Liver (tissue), 9 donors: ENCODE data around the gene ZDHHC11. TPM values are rescaled to one million over a fixed set of nuclear protein-coding genes. Genes with fewer than 3 reads are reported as not detected.
"Not testable (repeated sequence)": the region's sequence is repeated elsewhere in the genome, so short reads cannot be mapped to it uniquely, and the experiment has no call there.

Experiments
- DNase-seq: peaks from one replicate; pipeline ENCODE4 v3.0.0-alpha.2; 2017; ENCODE audit warnings: low spot score
- H3K27ac ChIP-seq, 2 donors: one replicate each; pipeline ENCODE4 v1.7.0; 2013; ENCODE audit warnings: inconsistent platforms in 2 of 2, low read length in 2 of 2, control low read depth in 1 of 2, low read depth in 1 of 2, mild to moderate bottlenecking in 1 of 2
- H3K27me3 ChIP-seq, 4 donors: one replicate each; pipeline versions ENCODE4 v1.6.1 to v1.7.0; 2013; ENCODE audit warnings: low read length in 3 of 4, inconsistent platforms in 1 of 4, mild to moderate bottlenecking in 1 of 4, moderate library complexity in 1 of 4; ENCODE audit not compliant: control insufficient read depth in 4 of 4, insufficient read depth in 4 of 4
- H3K36me3 ChIP-seq, 4 donors: one replicate each; pipeline versions ENCODE4 v1.6.1 to v1.7.0; 2013; ENCODE audit warnings: low read length in 3 of 4, mild to moderate bottlenecking in 3 of 4, low read depth in 1 of 4, moderate library complexity in 1 of 4; ENCODE audit not compliant: control insufficient read depth in 4 of 4, insufficient read depth in 3 of 4
- H3K4me1 ChIP-seq, 4 donors: one replicate each; pipeline versions ENCODE4 v1.6.1 to v1.7.0; 2013; ENCODE audit warnings: low read length in 3 of 4, mild to moderate bottlenecking in 3 of 4, moderate library complexity in 1 of 4; ENCODE audit not compliant: control insufficient read depth in 4 of 4, insufficient read depth in 4 of 4
- H3K4me3 ChIP-seq, 3 donors: one replicate each; pipeline versions ENCODE4 v1.6.1 to v1.7.0; 2013; ENCODE audit warnings: low read length in 3 of 3, control low read depth in 1 of 3, low read depth in 1 of 3, mild to moderate bottlenecking in 1 of 3
- H3K9ac ChIP-seq, 2 donors: one replicate each; pipeline ENCODE4 v1.7.0; 2013; ENCODE audit warnings: low read length in 2 of 2, mild to moderate bottlenecking in 2 of 2, moderate library complexity in 2 of 2, control low read depth in 1 of 2, low read depth in 1 of 2
- H3K9me3 ChIP-seq, 4 donors: one replicate each; pipeline versions ENCODE4 v1.6.1 to v1.7.0; 2013; ENCODE audit warnings: low read length in 3 of 4; ENCODE audit not compliant: control insufficient read depth in 4 of 4
- HNF4A ChIP-seq, 2 donors: conservative IDR thresholded peaks; 2 replicates each; pipeline ENCODE4 v1.6.1; 2016; ENCODE audit warnings: antibody characterized with exemption in 2 of 2, mild to moderate bottlenecking in 2 of 2
- RAD21 ChIP-seq, 2 donors: IDR thresholded peaks; 2 replicates each; pipeline ENCODE4 v1.6.1; 2016; ENCODE audit warnings: antibody characterized with exemption in 2 of 2, mild to moderate bottlenecking in 2 of 2
- RXRA ChIP-seq, 2 donors: IDR thresholded peaks; 2 replicates each; pipeline ENCODE4 v1.6.1; 2017 to 2018; ENCODE audit warnings: antibody characterized with exemption in 2 of 2, mild to moderate bottlenecking in 1 of 2
- WGBS: extraction: QIAGEN DNeasy Blood & Tissue Kit; methylation state at CpG from one replicate; pipeline ENCODE4 v1.1.7; 2013; 5-methylcytosine and 5-hydroxymethylcytosine counted together
- polyA plus RNA-seq, 2 donors: library from polyadenylated mRNA; stranded (reverse) in 1 of 2; unstranded in 1 of 2; fragments of 200-250 nt in 1 of 2; fragments of >200 nt in 1 of 2; fragmentation: Nextera tagmentation in 1 of 2; extraction: Ambion mirVana in 1 of 2; gene quantifications; one replicate each; pipeline versions ENCODE4 v1.2.1 to v1.2.3, GENCODE V29; 2013 to 2015
- total RNA-seq, 2 donors: library from RNA; depleted of rRNA; stranded (reverse); fragments of >200 nt; gene quantifications; one replicate each; pipeline ENCODE4 v1.2.3, GENCODE V29; 2014
- donor health status: healthy.
- donor health status: healthy.
- donor health status: healthy.
- donor health status: healthy.
- donor health status: healthy.

ZDHHC11 gene
- total and polyA plus RNA-seq, 4 donors: 0.93 to 3.2 (median 1.3) TPM

GRCh38 chr5:797986-798385 lies 52.8 kb downstream of the ZDHHC11 start:
- 43% methylated on average over 3 of the region's 4 CpGs for WGBS
- not testable (repeated sequence) for DNase-seq, H3K4me3 ChIP-seq, H3K9ac ChIP-seq, H3K27me3 ChIP-seq, H3K4me1 ChIP-seq, H3K27ac ChIP-seq, H3K36me3 ChIP-seq, H3K9me3 ChIP-seq
- TF ChIP-seq RXRA (IDR thresholded peaks at IDR 0.05) (peak in 1 of 2 donors; percentile 37), RAD21 (IDR thresholded peaks at IDR 0.05) (peak in 1 of 2 donors; percentile 11), HNF4A (conservative IDR thresholded peaks at IDR 0.05) (peak; percentile 43 to 76)

DNA sequence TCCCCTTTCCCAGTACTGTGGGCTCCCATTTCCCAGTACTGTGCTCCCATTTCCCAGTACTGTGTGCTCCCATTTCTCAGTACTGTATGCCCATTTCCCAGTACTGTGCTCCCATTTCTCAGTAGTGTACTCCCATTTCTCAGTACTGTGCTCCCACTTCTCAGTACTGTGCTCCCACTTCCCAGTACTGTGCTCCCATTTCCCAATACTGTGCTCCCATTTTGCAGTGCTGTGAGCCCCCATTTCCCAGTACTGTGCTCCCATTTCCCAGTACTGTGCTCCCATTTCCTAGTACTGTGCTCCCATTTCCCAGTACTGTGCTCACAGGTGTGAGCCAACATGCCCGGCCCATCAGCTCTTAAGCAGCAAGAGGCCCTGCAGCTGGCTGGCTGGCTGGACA lies 54.9 kb downstream of the ZDHHC11 start:
- H3K27ac ChIP-seq, H3K9me3 ChIP-seq, H3K4me3 ChIP-seq, H3K4me1 ChIP-seq, H3K36me3 ChIP-seq, H3K27me3 ChIP-seq, H3K9ac ChIP-seq, DNase-seq: not testable (repeated sequence)
- 82% methylated on average over 1 of the region's 1 CpG for whole genome bisulfite sequencing

DNA sequence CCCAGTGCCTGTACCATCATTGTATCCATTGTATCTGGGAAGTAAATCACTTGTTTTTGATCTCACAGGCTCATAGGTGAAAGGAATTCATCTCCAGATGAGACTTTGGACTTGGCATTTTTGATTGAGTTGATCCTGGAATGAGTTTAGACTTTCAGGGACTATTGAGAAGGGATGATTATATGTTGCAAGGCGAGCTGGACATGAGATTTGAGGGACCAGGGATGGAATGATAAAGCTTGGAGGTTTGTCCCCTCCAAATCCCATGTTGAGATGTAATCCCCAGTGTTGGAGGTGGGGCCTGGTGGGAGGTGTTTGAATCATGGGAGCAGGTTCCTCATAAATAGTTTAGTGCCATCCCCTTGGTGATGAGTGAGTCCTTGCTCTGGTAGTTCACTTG lies 55.8 kb downstream of the ZDHHC11 start:
- 89% methylated on average over 1 of the region's 1 CpG for WGBS

GRCh38 chr5:788703-789102 lies 62.1 kb downstream of the ZDHHC11 start:
- not testable (repeated sequence) for H3K27me3 ChIP-seq, H3K36me3 ChIP-seq, DNase-seq, H3K9ac ChIP-seq, H3K4me3 ChIP-seq, H3K27ac ChIP-seq, H3K9me3 ChIP-seq
- 86% methylated on average over 10 of the region's 10 CpGs for WGBS
- peaks cover 4 to 11% (median 5%) of the 10 kb centered on the region in 4 donors for H3K4me1 ChIP-seq

More for the DNA sequence above, 55.8 kb downstream of the ZDHHC11 start:
- not testable (repeated sequence) for H3K36me3 ChIP-seq, DNase-seq, H3K27me3 ChIP-seq, H3K9ac ChIP-seq, H3K4me3 ChIP-seq, H3K27ac ChIP-seq, H3K4me1 ChIP-seq, H3K9me3 ChIP-seq

- peaks cover 4 to 11% (median 6%) of the 10 kb centered on the region in 4 donors for H3K4me1 ChIP-seq
- DNase-seq, H3K27ac ChIP-seq, H3K9ac ChIP-seq, H3K27me3 ChIP-seq, H3K36me3 ChIP-seq, H3K4me3 ChIP-seq, H3K9me3 ChIP-seq: not testable (repeated sequence)
- 88% methylated on average over 6 of the region's 6 CpGs for WGBS
Observed at GRCh38 chr5:787857-788233, 62.9 kb downstream of the ZDHHC11 start.

DNA sequence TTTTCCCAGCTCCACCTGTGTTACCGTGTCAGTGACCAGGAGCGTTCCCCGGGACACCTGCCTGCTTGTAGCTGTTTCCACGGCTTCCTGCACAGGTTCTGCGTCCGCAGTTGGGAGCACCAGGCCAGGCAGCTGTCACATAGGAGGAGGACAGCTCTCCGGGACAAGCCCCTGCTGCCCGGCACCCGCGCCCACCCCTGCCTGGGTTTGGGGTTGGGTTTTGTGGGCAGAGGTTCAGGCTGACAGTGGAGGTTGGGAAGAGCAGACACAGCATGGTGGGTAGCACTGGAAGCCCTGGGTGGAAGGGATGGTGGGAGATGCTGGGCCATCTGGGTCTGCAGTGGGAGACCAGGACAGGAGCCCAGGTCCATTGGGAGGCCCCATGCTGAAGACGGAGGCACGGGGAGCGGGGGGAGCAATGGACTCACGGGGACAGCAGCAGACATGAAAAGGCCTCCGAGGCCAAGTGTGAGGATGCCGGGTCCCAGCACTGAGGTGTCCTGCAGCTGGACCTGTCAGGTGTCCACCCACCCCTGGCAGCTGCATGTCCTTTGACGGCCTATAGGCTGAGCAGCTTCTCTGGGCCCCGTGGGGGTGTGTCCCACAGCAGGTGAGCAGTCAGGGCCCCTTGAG lies 63.4 kb downstream of the ZDHHC11 start:
- H3K4me3 ChIP-seq, H3K9ac ChIP-seq, DNase-seq, H3K36me3 ChIP-seq, H3K9me3 ChIP-seq, H3K27me3 ChIP-seq, H3K27ac ChIP-seq: not testable (repeated sequence)
- peaks cover 4 to 11% (median 6%) of the 10 kb centered on the region in 4 donors for H3K4me1 ChIP-seq
- WGBS: 93% methylated on average over 14 of the region's 18 CpGs

- H3K36me3 ChIP-seq, H3K9me3 ChIP-seq, H3K27me3 ChIP-seq, DNase-seq: not testable (repeated sequence)
- 4% methylated on average over 38 of the region's 43 CpGs for WGBS
- Histone ChIP-seq H3K4me1 (peaks cover 4 to 11% (median 6%) of the 10 kb centered on the region in 4 donors), H3K27ac (peak overlapping the region in 1 of 2 donors; percentile 13), H3K9ac (peak overlapping the region in 1 of 2 donors; percentile 16), H3K4me3 (peak overlapping the region in 1 of 3 donors; percentile 70)
Observed at GRCh38 chr5:785181-785705, 65.5 kb downstream of the ZDHHC11 start.

- H3K27ac ChIP-seq: peak within 1 kb of the TSS in 1 of 2 donors; percentile 41
- peak within 1 kb of the TSS in 1 of 2 donors; percentile 38 for H3K9ac ChIP-seq
Observed at GRCh38 chr5:784428-785177, 66.2 kb downstream of the ZDHHC11 start, which contains the start of gene ZDHHC11B. Gene ZDHHC11B, minus strand, starts transcription at chr5:784729. Its CDS starts 17,810 bp downstream, at chr5:766919.

More at GRCh38 chr5:784428-785177, 66.2 kb downstream of the ZDHHC11 start, which contains the start of gene ZDHHC11B:
- not testable (repeated sequence) for H3K27me3 ChIP-seq, H3K9me3 ChIP-seq, H3K36me3 ChIP-seq
- DNase-seq: peak; percentile 82
- Histone ChIP-seq H3K4me1 (peaks cover 4 to 11% (median 6%) of the 10 kb centered on the region in 4 donors), H3K4me3 (peak within 1 kb of the TSS; percentile 61 to 70 (median 64))
- under 1% methylated on average over 101 of the region's 101 CpGs for WGBS
